LNCAP (cell line): ENCODE measurements around the gene ADAMTS9.

ENCODE experiments used
- TF ChIP-seq, protein P1 (sequence below): fragments of 450-650 bp; IDR thresholded peaks from 2 replicates; pipeline ENCODE4 v1.5.1; 2017; ENCODE audit warnings: mild to moderate bottlenecking

Gene ADAMTS9

GRCh38 chr3:64684715-64685261 is 3.0 kb downstream of the ADAMTS9 start:
- TF ChIP-seq, protein P1, sequence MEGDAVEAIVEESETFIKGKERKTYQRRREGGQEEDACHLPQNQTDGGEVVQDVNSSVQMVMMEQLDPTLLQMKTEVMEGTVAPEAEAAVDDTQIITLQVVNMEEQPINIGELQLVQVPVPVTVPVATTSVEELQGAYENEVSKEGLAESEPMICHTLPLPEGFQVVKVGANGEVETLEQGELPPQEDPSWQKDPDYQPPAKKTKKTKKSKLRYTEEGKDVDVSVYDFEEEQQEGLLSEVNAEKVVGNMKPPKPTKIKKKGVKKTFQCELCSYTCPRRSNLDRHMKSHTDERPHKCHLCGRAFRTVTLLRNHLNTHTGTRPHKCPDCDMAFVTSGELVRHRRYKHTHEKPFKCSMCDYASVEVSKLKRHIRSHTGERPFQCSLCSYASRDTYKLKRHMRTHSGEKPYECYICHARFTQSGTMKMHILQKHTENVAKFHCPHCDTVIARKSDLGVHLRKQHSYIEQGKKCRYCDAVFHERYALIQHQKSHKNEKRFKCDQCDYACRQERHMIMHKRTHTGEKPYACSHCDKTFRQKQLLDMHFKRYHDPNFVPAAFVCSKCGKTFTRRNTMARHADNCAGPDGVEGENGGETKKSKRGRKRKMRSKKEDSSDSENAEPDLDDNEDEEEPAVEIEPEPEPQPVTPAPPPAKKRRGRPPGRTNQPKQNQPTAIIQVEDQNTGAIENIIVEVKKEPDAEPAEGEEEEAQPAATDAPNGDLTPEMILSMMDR, result no peak

GRCh38 chr3:64681827-64682226 is 6.0 kb downstream of the ADAMTS9 start:
- TF ChIP-seq, protein P1, result no peak

DNA sequence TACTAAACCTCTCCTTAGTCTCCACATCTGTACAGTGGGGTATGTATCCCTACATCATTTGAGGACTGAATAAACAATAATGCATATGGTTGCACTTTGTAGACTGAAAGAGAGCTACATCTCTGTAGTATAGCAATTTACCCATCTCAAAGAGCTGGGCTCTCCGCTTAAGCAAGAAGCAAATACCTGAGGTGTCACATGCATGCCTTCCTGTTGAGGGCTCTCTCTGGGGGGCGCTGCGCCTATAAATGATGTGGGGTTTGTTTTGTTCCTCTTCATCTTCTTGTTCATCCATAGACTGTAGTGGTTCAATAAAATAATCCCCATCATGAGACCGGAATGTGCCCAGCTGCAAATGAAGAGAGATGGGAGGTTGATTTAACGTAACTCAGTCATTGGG is 6.8 kb downstream of the ADAMTS9 start:
- TF ChIP-seq, protein P1, result no peak

DNA sequence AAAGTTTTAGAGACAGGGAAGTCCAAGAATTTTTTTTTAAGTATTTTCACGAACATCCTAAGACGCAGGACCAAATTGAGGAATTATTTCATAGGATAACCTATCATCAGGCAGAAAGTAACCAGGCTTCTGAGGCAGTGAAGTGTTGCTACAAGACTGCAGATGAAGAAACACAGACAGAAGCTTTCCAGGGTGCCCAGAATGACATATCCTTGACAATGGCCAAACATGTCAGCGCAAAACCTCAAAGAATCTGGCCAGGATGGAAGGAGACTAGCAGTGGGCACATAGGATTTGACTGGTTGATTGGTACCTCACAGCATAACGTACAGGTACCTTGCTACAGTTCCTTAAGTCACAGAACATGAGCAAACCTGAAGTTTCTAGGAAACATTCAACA is 7.5 kb downstream of the ADAMTS9 start:
- TF ChIP-seq, protein P1, result no peak

- TF ChIP-seq, protein P1, result no peak
These were observed 9.7 kb downstream of the ADAMTS9 start for GRCh38 chr3:64677961-64678716.

DNA sequence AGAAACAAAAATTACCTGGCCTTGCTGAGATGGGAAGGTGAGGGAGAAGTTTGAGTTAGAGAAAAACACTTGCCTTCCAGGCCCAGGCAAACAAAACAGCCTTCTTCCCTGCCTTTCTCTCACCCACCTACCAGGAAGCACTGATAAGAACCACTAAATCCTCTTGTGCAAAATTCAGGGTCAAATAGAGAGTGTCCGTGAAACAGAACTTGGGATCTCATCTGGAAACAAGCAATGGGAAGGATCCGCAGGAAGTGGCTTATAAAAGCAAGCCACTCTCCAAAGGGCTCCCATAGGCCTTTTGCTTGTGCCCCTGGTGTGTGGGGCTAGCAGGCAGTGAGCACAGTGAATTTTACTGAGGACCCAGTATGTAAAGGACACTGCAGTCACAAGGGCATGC is 11.0 kb downstream of the ADAMTS9 start:
- TF ChIP-seq, protein P1, result no peak

DNA sequence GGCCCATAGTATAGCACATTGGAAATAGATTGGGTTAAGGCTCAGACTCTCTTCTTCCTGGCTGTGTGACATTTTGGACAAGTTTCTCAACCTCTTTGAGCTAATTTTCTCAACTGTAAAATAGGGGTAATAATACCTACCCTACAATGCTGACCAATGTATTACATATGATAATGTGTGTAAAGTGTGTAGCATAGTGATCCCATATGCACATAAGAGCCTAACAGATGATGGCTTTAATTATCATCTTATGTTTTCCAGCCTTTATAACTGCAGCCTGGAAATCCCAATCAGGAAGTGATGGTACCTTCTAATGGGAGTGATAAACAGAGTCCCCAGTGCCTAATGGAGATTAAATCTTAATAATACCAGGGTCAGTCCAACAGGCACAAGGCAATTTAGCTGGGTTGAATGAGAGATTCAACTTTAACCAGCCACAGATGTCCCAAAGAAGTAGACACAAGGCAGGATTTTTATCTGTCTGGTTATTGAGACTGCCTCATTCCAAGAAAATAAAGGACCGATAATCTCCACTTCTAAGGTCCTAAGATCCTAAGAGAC is 12.0 kb downstream of the ADAMTS9 start:
- TF ChIP-seq, protein P1, result no peak
